Measurements from ENCODE around the gene CAPN15. TPM values are rescaled to one million over a fixed set of nuclear protein-coding genes. Genes with fewer than 3 reads are reported as not detected.

The CAPN15 gene
- total RNA-seq, 2 donors from 2014 or later = 55.3 to 76.1 TPM

- no peak overlapping the region for H3K27ac ChIP-seq (ENCODE audit: low read depth, low read length)
- TF ChIP-seq CTCF (conservative IDR thresholded peaks at IDR 0.05) = no peak
- peaks cover 19% of the 10 kb centered on the region for H3K4me1 ChIP-seq (ENCODE audit: control insufficient read depth, insufficient read depth, low read length)
- no peaks in the 10 kb centered on the region for H3K27me3 Mint-ChIP-seq (ENCODE audit: insufficient read depth)
- WGBS, 2 experiments (ENCODE audit: insufficient coverage in 1 of 2, insufficient read length in 1 of 2) = 94% methylated on average over 19 to 23 of the region's 23 CpGs
- peaks cover 3% of the 10 kb centered on the region for H3K36me3 ChIP-seq (ENCODE audit: control insufficient read depth, insufficient read depth, low read length)
- DNase-seq = no peak
- no peaks in the 10 kb centered on the region for H3K27me3 ChIP-seq (ENCODE audit: control insufficient read depth, insufficient read depth, low read length, poor library complexity, severe bottlenecking)
- peaks cover 3% of the 10 kb centered on the region for H3K36me3 Mint-ChIP-seq (ENCODE audit: low read depth)
- no peaks in the 10 kb centered on the region for H3K9me3 Mint-ChIP-seq
- H3K4me3 ChIP-seq (ENCODE audit: low read length) = no peak overlapping the region
- H3K4me1 Mint-ChIP-seq = peaks cover 16% of the 10 kb centered on the region
- H3K4me3 Mint-ChIP-seq = peak overlapping the region; percentile 73
- no peaks in the 10 kb centered on the region for H3K9me3 ChIP-seq (ENCODE audit: control insufficient read depth, low read length)
- H3K27ac Mint-ChIP-seq = no peak overlapping the region
- no peak overlapping the region for H3K9ac ChIP-seq (ENCODE audit: extremely low read depth, low read length, poor library complexity, severe bottlenecking)
These were observed 2.8 kb downstream of the CAPN15 start for GRCh38 chr16:530111-530817.

DNA sequence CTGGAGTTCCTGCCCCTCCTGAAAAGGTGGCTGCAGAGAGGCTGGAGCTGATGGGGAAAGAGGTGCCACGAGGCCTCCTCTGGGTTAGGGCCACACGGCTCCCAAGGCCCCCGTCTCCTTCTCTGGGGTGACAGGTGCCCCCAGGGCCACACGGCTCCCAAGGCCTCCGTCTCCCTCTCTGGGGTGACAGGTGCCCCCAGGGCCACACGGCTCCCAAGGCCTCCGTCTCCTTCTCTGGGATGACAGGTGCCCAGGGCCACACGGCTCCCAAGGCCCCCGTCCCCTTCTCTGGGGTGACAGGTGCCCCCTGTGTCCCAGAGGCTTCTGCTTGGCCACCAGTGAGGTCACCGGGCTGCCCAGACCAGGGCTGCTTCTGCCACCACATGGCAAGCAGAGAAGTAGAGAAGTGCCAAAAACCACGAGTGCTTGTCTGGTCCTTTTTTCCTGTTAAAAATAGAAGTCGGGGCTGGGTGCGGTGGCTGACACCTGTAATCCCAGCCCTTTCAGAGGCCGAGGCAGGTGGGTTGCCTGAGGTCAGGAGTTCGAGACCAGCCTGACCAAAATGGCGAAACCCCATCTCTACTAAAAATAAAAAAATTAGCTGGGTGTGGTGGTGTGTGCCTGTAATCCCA, 4.1 kb downstream of the CAPN15 start:
- Mint-ChIP-seq H3K36me3 (ENCODE audit: low read depth) (no peaks in the 10 kb centered on the region), H3K27ac (no peak overlapping the region), H3K9me3 (no peaks in the 10 kb centered on the region), H3K27me3 (ENCODE audit: insufficient read depth) (no peaks in the 10 kb centered on the region), H3K4me1 (peaks cover 10% of the 10 kb centered on the region), H3K4me3 (no peak overlapping the region)
- TF ChIP-seq CTCF (conservative IDR thresholded peaks at IDR 0.05) = no peak
- Histone ChIP-seq H3K9me3 (ENCODE audit: control insufficient read depth, low read length) (no peaks in the 10 kb centered on the region), H3K4me3 (ENCODE audit: low read length) (no peak overlapping the region), H3K9ac (ENCODE audit: extremely low read depth, low read length, poor library complexity, severe bottlenecking) (no peak overlapping the region), H3K4me1 (ENCODE audit: control insufficient read depth, insufficient read depth, low read length) (peaks cover 12% of the 10 kb centered on the region), H3K27me3 (ENCODE audit: control insufficient read depth, insufficient read depth, low read length, poor library complexity, severe bottlenecking) (no peaks in the 10 kb centered on the region), H3K27ac (ENCODE audit: low read depth, low read length) (no peak overlapping the region), H3K36me3 (ENCODE audit: control insufficient read depth, insufficient read depth, low read length) (peaks cover 3% of the 10 kb centered on the region)
- WGBS, 2 experiments (ENCODE audit: insufficient coverage in 1 of 2, insufficient read length in 1 of 2) = 96 to 100% methylated on average over 6 to 15 of the region's 16 CpGs
- DNase-seq = no peak

- H3K27ac ChIP-seq (ENCODE audit: low read depth, low read length) = no peak overlapping the region
- H3K27ac Mint-ChIP-seq = no peak overlapping the region
- TF ChIP-seq CTCF (conservative IDR thresholded peaks at IDR 0.05) = peak; percentile 46
- H3K4me1 Mint-ChIP-seq = peaks cover 9% of the 10 kb centered on the region
- H3K4me3 ChIP-seq (ENCODE audit: low read length) = no peak overlapping the region
- no peak overlapping the region for H3K4me3 Mint-ChIP-seq
- H3K27me3 Mint-ChIP-seq (ENCODE audit: insufficient read depth) = no peaks in the 10 kb centered on the region
- peaks cover 9% of the 10 kb centered on the region for H3K36me3 ChIP-seq (ENCODE audit: control insufficient read depth, insufficient read depth, low read length)
- 84 to 87% methylated on average over 26 to 30 of the region's 30 CpGs for WGBS, 2 experiments (ENCODE audit: insufficient coverage in 1 of 2, insufficient read length in 1 of 2)
- no peak overlapping the region for H3K9ac ChIP-seq (ENCODE audit: extremely low read depth, low read length, poor library complexity, severe bottlenecking)
- DNase-seq = peak; percentile 84
- H3K4me1 ChIP-seq (ENCODE audit: control insufficient read depth, insufficient read depth, low read length) = peaks cover 12% of the 10 kb centered on the region
- H3K9me3 Mint-ChIP-seq = no peaks in the 10 kb centered on the region
- H3K9me3 ChIP-seq (ENCODE audit: control insufficient read depth, low read length) = no peaks in the 10 kb centered on the region
- peaks cover 6% of the 10 kb centered on the region for H3K36me3 Mint-ChIP-seq (ENCODE audit: low read depth)
- no peaks in the 10 kb centered on the region for H3K27me3 ChIP-seq (ENCODE audit: control insufficient read depth, insufficient read depth, low read length, poor library complexity, severe bottlenecking)
These were observed 6.0 kb downstream of the CAPN15 start for GRCh38 chr16:533391-534123.

Data from endodermal cell (in vitro differentiated cells).